Keratinocyte (primary cell): ENCODE measurements around the gene UBE2O. TPM values are rescaled to one million over a fixed set of nuclear protein-coding genes. Genes with fewer than 3 reads are reported as not detected.

Experiments
- DNase-seq: peaks from one replicate; pipeline ENCODE4 v3.0.0-alpha.2; 2011; ENCODE audit warnings: low read depth, missing footprints, low spot score
- FAIRE-seq: peaks from 2 replicates; lab custom pipeline; 2011; peaks lifted over from hg19 to GRCh38; lab: Jason Lieb, UNC
- H2AFZ ChIP-seq: 2 replicates; pipeline ENCODE4 v1.6.0; 2012; ENCODE audit warnings: low read length, control low read depth, inconsistent platforms; ENCODE audit not compliant: control insufficient read depth
- H3K27ac ChIP-seq: 2 replicates; pipeline ENCODE4 v1.5.1; 2011; ENCODE audit warnings: low read length; ENCODE audit not compliant: control insufficient read depth, insufficient read depth
- H3K27me3 ChIP-seq: 3 replicates; pipeline ENCODE4 v1.6.0; 2011; ENCODE audit warnings: low read length; ENCODE audit not compliant: control insufficient read depth, insufficient read depth; ENCODE audit errors: extremely low read depth
- H3K36me3 ChIP-seq, 2 experiments: 2 replicates in 1 of 2; 3 replicates in 1 of 2; pipeline ENCODE4 v1.5.1; 2011; ENCODE audit warnings: low read length in 2 of 2, mild to moderate bottlenecking in 1 of 2; ENCODE audit not compliant: control insufficient read depth in 2 of 2, insufficient read depth in 2 of 2; ENCODE audit errors: extremely low read depth in 1 of 2
- H3K4me1 ChIP-seq: 3 replicates; pipeline ENCODE4 v1.5.1; 2011; ENCODE audit warnings: low read length; ENCODE audit not compliant: control insufficient read depth, insufficient read depth; ENCODE audit errors: extremely low read depth
- H3K4me2 ChIP-seq: 3 replicates; pipeline ENCODE4 v1.6.0; 2011; ENCODE audit warnings: low read depth, low read length; ENCODE audit not compliant: control insufficient read depth, insufficient read depth; ENCODE audit errors: extremely low read depth
- H3K4me3 ChIP-seq, 3 experiments: fragments of 200-600 bp in 1 of 3; sonication (generic) in 1 of 3; 2 replicates in 2 of 3; 3 replicates in 1 of 3; pipeline ENCODE4 v1.5.1; 2011 to 2016; ENCODE audit warnings: low read length in 3 of 3, mild to moderate bottlenecking in 3 of 3, control low read depth in 2 of 3, inconsistent platforms in 1 of 3, low read depth in 1 of 3, mixed read lengths in 1 of 3, mixed run types in 1 of 3, moderate library complexity in 1 of 3; ENCODE audit not compliant: control insufficient read depth in 2 of 3, insufficient read depth in 2 of 3; ENCODE audit errors: extremely low read depth in 1 of 3
- H3K79me2 ChIP-seq: 2 replicates; pipeline ENCODE4 v1.6.0; 2012; ENCODE audit warnings: low read length; ENCODE audit not compliant: control insufficient read depth, insufficient read depth
- H3K9ac ChIP-seq: 3 replicates; pipeline ENCODE4 v1.6.0; 2011; ENCODE audit warnings: low read length; ENCODE audit not compliant: control insufficient read depth, insufficient read depth; ENCODE audit errors: extremely low read depth
- H3K9me1 ChIP-seq: 3 replicates; pipeline ENCODE4 v1.6.0; 2011; ENCODE audit warnings: low read length; ENCODE audit not compliant: control insufficient read depth, insufficient read depth; ENCODE audit errors: extremely low read depth
- H3K9me3 ChIP-seq: 2 replicates; pipeline ENCODE4 v1.5.1; 2012; ENCODE audit warnings: low read depth, low read length; ENCODE audit not compliant: control insufficient read depth
- H4K20me1 ChIP-seq: 3 replicates; pipeline ENCODE4 v1.6.0; 2011; ENCODE audit warnings: low read length; ENCODE audit not compliant: control insufficient read depth, insufficient read depth; ENCODE audit errors: extremely low read depth
- EZH2 ChIP-seq: IDR thresholded peaks from one replicate; pipeline ENCODE4 v1.6.1; 2012; ENCODE audit warnings: inconsistent platforms, mild to moderate bottlenecking, low read length, moderate library complexity
- dilution Hi-C: fragments of 300-500 bp; cut with MboI; formaldehyde crosslinking; loops from one replicate; pipeline ENCODE4 v1.7.0; 2020; ENCODE audit warnings: low sequenced_read_pairs; ENCODE audit not compliant: extremely low pct_ligation_motif_present
- polyA plus RNA-seq, 5 experiments: library from polyadenylated mRNA; depleted of rRNA in 3 of 5; stranded (reverse) in 3 of 5; stranded (forward) in 1 of 5; unstranded in 1 of 5; fragments of >200 nt; gene quantifications; 1 replicate in 1 of 5; 2 replicates in 3 of 5; 3 replicates in 1 of 5; pipeline versions ENCODE4 v1.2.1 to v1.2.3, GENCODE V29; 2011 to 2012; ENCODE audit warnings: missing spikeins in 2 of 5, low read depth in 1 of 5, low replicate concordance in 1 of 5
- TF ChIP-seq, protein P1 (sequence below), 3 experiments: IDR thresholded peaks in 1 of 3; conservative IDR thresholded peaks in 1 of 3; optimal IDR thresholded peaks in 1 of 3; 2 replicates in 2 of 3; 3 replicates in 1 of 3; pipeline versions ENCODE3 to v1.5.1; 2011; ENCODE audit warnings: low read length in 3 of 3, mild to moderate bottlenecking in 3 of 3, moderate library complexity in 2 of 3, control low read depth in 1 of 3, inconsistent platforms in 1 of 3; ENCODE audit not compliant: insufficient read depth in 2 of 3; ENCODE audit errors: extremely low read depth in 1 of 3

The UBE2O gene
- polyA plus RNA-seq, 1 donor (not counting 4 experiments of a cell fraction or from before 2014, with no cell fraction given): 10.9 TPM

DNA sequence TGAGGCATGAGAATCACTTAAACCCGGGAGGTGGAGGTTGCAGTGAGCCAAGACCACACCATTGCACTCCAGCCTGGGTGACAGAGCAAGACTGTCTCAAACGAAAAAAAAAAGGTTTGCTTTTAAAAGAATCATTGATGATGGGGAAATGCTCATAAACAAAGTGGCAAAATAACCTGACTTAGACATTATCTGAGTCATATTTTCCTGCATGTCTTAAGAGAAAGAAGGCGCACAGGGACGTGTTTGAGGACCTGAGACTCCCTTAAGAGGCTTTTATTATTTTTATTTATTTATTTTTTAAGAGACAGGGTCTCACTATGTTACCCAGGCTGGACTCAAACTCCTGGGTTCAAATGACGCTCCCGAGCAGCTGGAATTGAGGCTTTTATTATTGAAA is 93.6 kb downstream of the UBE2O start:
- dilution Hi-C loops: no loop called here
- H4K20me1 ChIP-seq: no peaks in the 10 kb centered on the region
- H3K4me3 ChIP-seq: no peak overlapping the region
- no peaks in the 10 kb centered on the region for H3K9me3 ChIP-seq
- peaks cover 19% of the 10 kb centered on the region for H3K4me1 ChIP-seq
- TF ChIP-seq EZH2: no peak
- TF ChIP-seq, protein P1, sequence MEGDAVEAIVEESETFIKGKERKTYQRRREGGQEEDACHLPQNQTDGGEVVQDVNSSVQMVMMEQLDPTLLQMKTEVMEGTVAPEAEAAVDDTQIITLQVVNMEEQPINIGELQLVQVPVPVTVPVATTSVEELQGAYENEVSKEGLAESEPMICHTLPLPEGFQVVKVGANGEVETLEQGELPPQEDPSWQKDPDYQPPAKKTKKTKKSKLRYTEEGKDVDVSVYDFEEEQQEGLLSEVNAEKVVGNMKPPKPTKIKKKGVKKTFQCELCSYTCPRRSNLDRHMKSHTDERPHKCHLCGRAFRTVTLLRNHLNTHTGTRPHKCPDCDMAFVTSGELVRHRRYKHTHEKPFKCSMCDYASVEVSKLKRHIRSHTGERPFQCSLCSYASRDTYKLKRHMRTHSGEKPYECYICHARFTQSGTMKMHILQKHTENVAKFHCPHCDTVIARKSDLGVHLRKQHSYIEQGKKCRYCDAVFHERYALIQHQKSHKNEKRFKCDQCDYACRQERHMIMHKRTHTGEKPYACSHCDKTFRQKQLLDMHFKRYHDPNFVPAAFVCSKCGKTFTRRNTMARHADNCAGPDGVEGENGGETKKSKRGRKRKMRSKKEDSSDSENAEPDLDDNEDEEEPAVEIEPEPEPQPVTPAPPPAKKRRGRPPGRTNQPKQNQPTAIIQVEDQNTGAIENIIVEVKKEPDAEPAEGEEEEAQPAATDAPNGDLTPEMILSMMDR (optimal IDR thresholded peaks at IDR 0.05 in 1 of 3, IDR thresholded peaks at IDR 0.05 in 1 of 3, conservative IDR thresholded peaks at IDR 0.05 in 1 of 3; ENCODE audit: extremely low read depth in 1 of 3, insufficient read depth in 2 of 3, low read length in 3 of 3): no peak
- no peaks in the 10 kb centered on the region for H3K27me3 ChIP-seq
- no peak overlapping the region for H3K9ac ChIP-seq
- H3K79me2 ChIP-seq: no peaks in the 10 kb centered on the region
- no peak for FAIRE-seq
- H3K27ac ChIP-seq: no peak overlapping the region
- no peaks in the 10 kb centered on the region for H3K36me3 ChIP-seq
- no peak overlapping the region for H3K4me2 ChIP-seq
- no peak overlapping the region for H2AFZ ChIP-seq
- no peak for DNase-seq
- no peaks in the 10 kb centered on the region for H3K9me1 ChIP-seq

GRCh38 chr17:76357597-76358158 is 95.3 kb downstream of the UBE2O start:
- Histone ChIP-seq H3K27ac (no peak overlapping the region), H3K9ac (no peak overlapping the region), H3K4me3 (no peak overlapping the region), H4K20me1 (no peaks in the 10 kb centered on the region), H2AFZ (no peak overlapping the region), H3K79me2 (peaks cover 5% of the 10 kb centered on the region), H3K9me3 (no peaks in the 10 kb centered on the region), H3K27me3 (no peaks in the 10 kb centered on the region), H3K9me1 (no peaks in the 10 kb centered on the region), H3K36me3 (no peaks in the 10 kb centered on the region), H3K4me2 (no peak overlapping the region), H3K4me1 (peaks cover 21% of the 10 kb centered on the region)
- no peak for FAIRE-seq
- TF ChIP-seq, protein P1 (optimal IDR thresholded peaks at IDR 0.05 in 1 of 3, IDR thresholded peaks at IDR 0.05 in 1 of 3, conservative IDR thresholded peaks at IDR 0.05 in 1 of 3; ENCODE audit: extremely low read depth in 1 of 3, insufficient read depth in 2 of 3, low read length in 3 of 3): no peak
- no peak for TF ChIP-seq EZH2
- dilution Hi-C loops: no loop called here
- no peak for DNase-seq
